Activated CD8-positive, alpha-beta memory T cell treated with anti-CD3 and anti-CD28 coated beads, Interleukin-2, amount 50 U/mL, for 24 hours (primary cell): ENCODE measurements around the gene IL17C.
A peak's percentile ranks its signal among the peaks of the same experiment; 100 is the strongest.
"Not testable (repeated sequence)": the region's sequence is repeated elsewhere in the genome, so short reads cannot be mapped to it uniquely, and the experiment has no call there.

Experiments
- DNase-seq: peaks from one replicate; pipeline ENCODE4 v3.0.0-alpha.2; 2020; ENCODE audit errors: extremely low read depth

IL17C gene

DNA sequence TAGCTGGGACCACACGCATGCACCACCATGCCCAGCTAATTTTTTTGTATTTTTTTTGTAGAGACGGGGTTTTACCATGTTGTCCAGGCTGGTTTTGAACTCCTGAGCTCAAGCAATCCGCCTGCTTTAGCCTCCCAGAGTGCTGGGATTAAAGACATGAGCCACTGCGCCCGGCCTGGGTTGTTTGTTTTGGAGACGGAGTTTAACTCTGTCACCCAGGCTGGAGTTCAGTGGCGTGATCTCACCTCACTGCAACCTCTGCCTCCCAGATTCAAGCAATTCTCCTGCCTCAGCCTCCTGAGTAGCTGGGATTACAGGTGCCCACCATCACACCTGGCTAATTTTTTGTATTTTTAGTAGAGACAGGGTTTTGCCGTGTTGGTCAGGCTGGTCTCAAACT, 28.9 kb upstream of the IL17C start:
- DNase-seq: not testable (repeated sequence)

DNA sequence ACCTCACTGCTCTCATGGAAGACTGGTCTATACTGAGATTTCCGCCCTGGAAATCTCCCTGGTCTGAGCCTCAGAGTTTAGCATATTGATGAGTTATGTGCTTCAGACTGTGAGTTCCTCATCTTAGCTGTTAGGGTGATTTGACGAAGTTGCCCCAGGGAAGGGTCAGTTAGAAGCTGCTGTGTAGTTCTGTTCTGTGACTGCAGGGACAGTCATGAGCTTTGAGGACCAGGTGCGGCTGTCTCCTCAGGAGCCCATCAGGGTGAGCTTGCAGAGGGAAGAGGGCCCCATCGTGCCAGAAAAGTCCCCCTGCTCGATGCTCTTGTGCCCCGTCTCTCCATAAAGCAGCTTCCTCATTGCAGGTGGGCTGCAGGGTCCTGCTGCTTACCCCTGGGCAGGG, 28.3 kb upstream of the IL17C start:
- DNase-seq: no peak

DNA sequence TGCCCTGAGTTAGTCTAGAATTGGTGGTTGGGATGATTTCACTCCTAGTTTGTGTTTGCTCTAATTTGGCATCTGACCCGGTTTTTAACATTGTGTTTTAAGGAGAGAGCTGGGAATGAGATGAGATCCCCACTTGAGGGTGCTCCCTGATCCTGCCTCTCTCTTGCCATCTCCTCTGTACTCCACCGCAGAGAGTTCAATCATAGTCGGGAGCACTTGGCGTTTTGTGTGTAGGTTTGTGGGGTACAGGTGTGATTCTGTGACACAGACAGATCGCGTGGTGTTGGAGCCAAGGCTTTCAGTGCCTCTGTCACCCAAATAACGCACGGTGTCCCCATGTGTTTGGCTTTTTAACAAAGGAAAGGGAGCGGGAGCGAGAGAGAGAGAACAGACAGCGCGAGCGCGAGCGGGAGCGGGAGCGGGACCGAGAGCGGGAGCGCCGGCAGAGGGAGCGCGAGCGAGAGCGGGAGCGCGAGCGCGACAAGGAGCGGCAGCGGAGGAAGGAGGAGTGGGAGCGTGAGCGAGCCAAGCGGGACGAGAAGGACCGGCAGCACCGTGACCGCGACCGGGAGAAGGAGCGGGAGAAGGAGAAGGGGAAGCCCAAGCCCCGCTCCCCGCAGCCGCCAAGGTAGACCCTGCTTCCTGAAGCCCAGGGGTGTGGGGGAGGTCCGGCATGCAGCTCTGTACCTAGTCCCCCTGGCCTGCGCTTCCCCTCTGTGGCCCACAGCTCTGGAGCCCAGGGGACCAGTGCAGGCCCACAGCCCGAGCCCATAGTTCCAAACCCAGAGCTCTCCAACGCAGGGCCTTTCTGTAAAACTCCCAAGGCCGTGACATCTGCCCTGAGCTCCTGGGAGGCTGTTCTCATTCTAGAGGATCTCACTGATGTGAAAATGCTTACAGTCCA, 27.2 kb upstream of the IL17C start:
- no peak for DNase-seq

DNA sequence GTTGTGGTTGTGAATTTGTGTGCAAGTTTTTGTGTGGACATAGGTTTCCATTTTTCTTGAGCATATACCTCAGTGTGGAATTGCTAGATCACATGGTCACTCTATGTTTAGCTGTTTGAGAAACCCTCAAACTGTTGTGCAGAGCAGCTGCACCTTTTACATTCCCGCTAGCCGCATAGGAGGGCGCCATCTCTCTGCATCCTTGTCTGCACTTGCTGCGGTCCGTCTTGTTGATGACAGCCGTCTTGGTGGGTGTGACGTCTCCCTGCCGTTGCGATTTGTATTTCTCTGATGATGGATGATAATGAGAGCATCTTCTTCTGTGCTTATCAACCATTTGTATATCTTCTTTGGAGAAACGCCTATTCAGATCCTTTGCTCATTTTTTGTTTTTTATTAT, 25.1 kb upstream of the IL17C start:
- no peak for DNase-seq

DNA sequence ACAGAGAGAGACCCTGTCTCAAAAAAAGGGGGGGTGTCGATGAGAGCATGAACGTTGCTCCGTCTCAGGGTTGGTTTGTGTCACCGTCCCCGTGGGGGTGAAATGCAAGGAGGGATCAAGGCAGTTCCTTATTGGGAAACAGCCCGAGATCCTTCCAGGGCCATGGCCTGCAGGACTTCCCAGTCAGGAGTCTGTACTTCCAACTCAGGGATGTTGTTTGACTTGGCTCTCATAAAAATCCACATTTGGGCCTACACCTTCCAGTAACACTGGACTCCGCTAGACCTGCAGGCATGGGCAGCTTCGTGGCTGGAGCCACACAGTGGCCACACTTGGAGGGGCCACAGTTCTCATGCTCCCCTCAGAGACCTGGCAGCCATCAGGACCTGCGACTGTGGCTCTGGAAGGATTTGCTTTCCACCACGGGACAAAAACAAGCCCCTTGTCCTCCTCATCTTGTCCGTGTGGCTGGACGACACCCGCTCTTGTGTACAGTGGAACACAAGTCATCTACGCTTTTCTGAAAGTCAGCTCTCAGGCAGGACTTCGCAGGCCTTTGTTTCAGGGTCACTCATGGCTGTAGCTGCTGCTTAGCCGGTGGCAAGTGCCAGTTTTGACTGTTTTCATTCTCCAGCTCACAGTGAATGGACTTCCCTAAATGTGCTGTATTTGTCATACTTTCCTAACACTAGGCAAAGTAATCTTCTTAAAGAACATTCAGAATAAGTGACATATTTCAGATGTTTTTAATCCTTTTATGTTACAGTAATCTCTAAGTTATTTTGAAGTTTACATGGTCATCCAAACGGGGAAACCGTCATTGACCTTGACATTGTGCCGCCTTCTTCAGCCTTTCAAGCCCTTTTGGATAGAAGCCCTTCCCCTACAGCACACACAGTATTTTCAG, 24.2 kb upstream of the IL17C start:
- DNase-seq: no peak

DNA sequence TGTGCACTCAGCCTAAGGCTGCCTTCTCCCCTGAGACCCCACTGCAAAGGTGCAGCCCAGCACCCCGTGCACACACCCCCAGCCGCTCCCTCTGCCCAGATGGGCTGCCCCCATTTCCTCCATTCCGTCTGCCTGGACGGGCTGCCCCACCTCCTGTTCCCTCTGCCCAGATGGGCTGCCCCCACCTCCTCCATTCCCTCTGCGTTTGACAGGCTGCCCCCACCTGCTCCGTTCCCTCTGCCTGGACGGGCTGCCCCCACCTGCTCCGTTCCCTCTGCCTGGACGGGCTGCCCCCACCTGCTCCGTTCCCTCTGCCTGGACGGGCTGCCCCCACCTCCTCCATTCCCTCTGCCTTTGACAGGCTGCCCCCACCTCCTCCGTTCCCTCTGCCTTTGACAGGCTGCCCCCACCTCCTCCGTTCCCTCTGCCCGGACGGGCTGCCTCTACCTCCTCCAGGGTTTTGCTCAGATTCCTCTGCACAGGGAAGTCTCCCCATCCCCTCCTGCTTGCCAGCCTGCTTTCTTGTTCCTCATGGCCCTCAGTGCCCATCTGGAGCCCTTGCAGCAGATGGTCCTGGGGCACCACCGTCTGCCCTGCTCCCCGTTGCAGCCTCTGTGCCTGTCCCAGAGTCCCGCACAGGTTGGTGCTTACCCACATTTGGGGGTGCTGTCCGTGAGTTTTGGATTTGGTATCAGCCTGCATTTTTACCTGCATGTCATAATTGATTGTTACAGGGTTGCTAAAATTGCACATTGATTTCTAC, 23.4 kb upstream of the IL17C start:
- DNase-seq: no peak

DNA sequence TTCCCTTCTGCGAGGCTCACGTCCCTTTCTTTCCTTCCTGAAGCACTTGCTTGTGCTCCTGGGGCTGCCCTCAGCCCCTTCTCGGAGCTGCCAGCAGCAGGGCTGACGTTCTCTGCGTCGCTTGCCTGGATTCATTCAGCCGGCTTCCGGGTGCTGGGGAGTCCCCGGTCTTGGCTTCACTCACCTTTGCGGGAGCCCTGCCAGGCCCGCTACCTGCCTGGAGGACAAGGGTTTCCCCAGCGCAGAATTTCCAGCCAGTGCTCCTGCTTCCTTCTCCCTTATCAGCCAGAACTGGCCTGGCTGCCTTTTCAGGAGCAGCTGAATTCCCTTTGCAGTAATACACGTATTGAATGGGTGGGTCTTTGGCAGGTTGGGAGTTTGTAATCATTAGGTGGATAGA, 22.1 kb upstream of the IL17C start:
- no peak for DNase-seq

DNA sequence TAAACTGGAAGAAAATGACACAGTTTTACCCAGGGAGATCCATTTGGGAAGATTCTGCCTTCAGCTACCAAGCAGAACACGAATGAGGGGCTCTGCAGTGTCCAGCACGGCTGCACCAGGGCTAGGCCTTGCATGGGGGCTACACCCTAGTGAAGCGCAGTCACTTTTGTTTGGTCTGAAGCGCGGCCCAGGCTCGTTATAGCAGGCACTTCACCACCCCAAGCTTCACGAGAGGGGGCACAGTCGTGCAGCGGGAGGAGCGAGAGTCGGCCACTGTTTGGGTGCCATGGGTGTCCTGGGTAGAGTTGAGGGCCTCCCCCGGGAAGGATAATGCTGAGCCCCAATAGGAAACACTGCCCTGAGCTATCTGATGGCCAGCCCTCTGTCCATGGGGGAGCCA, 21.6 kb upstream of the IL17C start:
- no peak for DNase-seq

DNA sequence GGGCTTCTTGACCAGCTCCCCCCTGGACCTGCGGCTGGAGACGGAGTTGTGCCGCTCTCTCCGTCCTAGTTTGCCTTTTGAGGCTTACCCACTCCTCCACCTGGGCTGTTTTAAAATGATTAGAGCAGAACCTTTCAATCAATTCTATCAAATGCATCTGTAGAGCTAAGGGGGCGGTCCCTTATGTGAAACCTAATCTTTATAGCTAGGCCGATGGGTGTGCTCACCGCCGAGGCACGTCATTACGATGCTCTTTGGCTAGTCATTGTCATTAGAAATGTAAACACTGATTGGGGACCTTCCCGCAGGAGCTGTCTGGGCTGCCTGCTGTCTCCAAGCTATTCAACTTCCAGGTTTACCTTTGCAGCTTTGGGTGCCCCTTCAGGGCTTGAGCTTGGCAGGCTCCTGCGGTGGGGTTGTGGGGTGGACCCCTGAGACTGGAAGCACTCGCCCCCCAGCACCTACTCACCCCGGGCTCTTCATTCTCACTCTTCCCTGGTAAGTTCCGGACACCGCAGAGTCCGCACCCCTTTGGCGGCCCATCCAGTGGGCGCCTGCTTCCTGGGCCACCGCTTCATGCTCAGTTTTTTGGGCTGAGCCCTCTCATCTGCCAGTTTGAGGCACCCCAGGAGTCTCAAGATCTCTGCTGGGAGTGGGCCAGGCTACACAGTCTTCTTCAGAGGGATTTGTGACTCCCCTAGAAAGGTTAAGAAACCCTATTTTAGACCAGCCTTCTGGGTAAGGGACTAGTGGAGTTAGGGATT, 20.9 kb upstream of the IL17C start:
- DNase-seq: no peak

DNA sequence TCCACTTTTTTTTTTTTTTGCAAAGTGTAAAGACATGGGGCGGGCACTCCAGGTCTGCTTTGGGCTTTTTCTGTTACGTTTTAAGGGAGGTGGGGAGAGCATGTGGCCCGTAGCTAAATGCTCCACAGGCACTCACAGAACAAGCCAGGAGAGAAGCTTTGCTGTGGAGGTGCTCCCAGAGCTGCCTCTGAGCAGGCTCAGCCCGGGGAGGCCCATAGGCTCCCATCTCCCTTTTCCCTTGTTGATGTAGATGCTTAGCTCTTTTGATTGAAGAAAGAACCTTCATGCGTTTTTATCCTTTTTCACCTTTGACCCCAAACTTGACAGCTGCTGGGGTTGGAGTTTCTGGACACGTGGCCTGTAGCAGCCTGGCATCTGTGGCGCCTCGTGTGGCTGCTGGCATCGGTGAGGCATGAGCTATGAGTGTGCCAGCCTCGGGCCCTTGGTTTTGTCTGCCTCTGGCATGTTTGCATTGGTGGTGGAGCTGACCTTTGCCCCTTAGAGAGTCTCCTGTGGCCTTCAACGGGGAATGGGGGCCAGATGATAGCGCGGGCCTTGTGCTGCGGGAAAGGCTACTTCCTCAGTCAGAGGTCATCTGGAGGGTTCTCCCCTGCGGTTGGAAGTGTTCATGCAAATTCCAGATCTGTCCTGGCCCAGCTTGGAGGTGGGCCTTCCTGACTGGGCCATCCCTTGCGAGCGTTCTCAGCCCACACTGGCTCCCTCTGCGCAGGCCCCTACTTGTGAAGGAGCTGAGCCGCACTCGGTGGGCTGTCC, 20.0 kb upstream of the IL17C start:
- DNase-seq: no peak

DNA sequence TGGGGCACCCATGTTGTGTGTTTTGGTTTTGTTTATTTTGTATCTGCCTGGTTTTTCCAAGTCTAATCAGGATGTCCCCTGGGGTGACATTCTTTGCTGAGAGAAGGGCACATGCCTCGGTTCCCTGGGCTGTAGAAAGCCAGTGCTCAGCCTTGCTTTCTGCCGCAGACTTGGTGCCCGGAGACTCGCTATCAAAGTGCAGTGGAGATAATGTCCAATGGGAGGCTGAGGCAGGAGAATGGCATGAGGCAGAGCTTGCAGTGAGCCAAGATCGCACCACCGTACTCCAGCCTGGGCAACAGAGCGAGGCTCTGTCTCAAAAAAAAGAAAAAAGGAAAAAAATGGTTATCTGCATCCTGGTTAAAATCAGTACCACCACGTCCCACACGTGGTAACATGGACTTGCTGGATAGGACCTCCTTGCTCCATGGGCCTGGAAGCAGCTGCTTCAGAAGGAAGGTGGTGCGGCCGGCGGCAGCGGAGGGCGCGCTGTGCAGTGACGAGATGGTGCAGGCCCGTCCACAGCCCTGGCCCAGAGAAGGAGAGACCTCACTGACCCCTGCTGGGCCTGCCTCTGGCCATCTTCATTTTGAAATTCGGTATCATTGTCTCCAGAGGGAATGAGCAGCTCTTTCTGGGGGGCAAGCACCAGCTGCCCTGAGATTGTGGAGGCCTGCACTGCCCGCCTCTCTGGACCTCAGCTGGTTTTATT, 19.3 kb upstream of the IL17C start:
- no peak for DNase-seq

DNA sequence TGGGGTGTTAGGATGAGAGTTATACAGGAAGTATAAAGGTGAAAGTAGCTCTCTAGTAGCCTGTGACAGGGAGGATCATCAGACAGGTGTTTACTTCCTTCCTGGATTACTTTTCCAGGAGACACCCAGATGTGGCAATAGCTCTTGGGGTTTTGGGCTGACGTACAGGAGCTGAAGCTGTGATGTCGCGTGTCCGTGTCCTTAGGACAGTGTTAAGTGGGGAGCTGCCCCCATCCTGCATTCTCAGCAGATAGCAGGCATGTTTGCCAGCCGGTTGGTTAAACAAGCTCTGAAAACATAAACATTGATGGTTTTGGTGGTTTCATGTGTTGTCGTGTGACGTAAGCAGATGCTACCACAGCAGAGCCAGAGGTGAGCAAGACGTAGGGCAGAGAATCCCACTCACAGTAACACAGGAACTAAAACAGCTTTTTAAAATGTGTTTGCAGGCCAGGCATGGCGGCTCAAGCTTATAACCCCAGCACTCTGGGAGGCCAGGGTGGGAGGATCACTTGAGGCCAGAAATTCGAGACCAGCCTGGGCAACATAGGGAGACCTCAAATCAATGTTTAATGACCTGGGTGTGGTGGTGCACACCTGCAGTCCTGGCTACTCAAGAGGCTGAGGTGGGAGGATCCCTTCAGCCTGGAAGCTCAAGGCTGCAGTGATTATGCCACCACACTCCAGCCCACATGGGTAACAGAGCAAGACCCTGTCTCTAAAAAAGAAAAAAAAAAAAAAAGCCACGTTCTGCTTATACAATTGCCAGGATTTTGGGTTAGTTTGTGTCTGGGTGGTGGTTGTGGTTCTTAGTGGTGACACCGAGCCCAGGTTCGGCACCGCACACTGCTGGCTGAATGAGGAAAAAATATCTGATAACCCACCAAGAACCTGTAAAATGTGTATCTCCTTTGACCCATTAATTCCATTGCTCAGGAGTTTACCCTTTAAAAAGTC, 18.2 kb upstream of the IL17C start:
- DNase-seq: peak; percentile 42

DNA sequence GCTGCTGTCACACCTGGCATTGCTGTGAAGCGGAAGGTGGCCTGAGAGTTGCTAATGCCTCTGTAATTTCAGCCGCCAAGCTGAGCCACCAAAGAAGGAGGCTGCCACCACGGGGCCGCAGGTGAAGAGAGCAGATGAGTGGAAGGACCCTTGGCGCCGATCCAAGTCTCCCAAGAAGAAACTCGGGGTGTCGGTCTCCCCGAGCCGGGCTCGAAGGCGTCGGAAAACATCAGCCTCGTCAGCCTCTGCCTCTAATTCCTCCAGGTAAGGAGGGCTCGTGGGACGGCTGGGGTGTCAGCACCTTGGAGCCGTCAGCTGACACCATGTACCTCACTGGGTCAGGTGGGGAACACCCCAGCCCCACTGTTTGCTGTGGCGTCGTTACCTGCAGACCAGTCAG, 16.2 kb upstream of the IL17C start:
- DNase-seq: no peak

DNA sequence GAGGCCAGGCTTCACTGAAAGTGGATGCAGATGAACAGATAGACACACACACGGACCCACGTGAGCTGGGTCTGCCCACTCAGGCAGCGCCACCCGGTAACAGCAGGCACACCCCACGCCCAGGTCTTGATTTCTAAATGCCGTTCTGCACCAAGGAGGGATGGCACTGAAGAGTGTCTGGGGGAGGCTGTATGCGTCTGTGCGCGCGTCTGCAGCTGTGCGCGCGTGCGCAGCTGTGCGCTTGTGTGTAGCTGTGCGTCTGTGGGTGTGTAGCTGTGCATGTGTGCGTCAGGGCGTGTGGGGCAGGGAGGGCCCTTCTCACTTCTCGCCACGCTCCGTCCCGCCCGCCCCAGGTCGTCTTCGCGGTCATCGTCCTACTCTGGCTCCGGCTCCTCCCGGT, 15.5 kb upstream of the IL17C start:
- DNase-seq: no peak

DNA sequence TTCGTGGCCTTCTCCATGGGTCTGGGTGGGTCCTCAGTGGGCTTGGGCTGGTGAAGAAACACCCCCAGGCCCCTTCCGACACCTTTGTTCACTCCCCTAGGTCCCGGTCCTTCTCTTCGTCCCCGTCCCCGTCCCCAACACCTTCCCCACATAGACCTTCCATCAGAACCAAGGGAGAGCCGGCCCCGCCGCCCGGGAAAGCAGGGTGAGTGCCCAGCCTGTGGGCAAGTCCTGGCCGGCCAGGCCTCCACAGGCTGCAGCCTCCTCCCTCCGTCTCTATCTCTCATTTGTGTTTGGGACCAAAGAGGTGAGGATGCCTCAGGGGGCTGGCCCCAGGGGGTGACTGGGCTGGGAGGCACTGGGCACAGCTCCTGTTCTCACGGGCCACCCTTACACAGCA, 14.5 kb upstream of the IL17C start:
- no peak for DNase-seq

DNA sequence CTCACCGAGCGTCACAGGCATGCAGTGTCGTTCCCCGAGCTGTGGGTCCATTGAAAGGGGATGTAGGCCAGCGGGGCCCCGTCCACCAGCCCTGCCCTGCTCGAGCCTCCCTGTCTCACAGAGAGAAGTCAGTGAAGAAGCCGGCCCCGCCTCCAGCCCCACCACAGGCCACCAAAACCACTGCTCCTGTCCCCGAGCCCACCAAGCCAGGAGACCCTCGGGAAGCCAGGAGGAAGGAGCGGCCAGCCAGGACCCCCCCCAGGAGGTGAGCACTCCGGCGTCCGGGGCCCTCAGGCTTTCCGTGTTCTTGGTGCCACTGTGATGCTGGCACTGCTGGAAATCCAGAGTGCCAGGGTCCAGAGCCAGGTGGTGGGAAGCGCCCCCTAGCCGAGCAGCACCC, 13.9 kb upstream of the IL17C start:
- DNase-seq: no peak

DNA sequence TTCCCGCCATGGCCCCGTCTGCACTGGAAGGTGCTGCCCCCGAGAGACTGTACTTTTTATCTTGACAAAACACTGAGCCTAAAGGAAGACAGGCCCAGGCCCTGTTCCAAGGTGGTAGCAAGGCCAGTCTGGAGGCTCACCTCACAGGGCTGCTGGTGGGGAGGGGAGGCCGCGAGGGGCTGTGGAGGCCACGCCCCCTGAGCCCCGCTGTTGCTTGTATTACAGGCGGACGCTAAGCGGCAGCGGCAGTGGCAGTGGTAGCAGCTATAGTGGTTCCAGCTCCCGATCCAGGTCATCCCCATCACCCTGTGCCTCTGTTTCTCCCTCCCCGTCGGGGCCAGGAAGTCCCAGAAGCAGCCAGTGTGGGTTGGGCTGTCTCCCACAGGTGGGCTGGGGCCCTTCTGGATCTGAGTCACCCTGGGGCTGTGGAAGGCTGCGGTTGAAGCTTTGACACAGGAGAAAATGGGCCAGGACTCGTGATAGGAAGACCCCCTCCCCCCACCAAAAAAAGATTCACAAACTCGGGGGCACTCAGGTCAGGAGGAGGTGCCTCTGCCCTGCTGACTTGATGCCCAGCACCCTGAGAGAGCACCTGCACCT, 13.3 kb upstream of the IL17C start:
- no peak for DNase-seq

DNA sequence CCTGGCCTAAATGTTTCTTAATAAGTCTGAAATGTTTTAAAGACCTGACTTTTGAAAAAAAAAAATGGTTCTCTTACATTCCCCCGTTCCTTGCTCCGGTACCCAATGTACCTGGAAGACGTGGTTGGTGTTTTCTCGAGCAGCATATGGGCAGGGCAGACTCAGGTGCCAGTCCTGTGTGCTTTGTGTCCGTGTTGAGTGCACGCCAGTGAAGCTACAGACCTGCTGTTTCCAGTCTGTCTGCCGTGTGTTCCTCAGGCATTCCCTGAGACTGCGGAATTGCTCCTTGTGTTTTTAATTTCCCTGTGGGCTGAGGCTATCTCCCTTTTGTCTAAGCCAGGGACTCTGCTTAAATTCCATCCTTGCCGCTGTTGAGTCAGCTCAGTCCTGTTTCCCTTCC, 11.7 kb upstream of the IL17C start:
- no peak for DNase-seq
